ENCODE measurements around the gene ZNF621.

ZNF621 gene

DNA sequence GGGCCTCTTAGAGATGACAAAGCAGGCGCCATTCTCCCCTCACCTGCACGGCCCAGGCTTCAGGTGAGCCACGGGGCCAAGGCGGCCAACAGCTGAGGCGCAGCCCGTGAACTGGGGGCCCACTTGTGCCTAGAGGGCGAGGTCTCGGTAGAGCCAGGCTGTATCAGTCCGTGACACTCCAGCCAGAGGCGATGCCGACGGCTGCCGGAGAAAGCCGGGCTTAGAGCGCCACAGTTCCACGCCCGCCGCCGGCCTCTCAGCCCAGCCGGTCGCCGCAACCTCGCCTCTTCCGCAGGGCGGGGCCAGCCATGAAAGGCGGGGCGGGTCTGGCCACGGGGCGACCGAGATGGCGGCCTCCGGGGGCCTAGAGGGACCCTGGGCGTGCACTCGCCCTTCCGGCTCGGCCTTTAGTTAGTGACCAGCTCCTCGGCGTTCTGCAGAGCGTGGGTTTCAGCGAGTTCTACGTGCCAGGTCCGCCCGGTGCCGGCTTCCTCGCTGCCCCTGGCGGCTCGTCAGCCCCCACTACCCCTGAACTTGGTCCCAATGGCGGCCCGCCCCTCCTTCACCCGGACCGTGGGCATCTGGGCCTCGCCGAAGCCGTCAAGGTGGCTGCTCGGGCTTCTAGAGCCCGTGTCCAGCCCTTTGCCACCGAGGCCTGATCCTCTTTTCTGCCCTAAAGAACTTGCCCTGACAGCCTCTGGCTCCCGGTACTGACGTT, at the start of gene ZNF621:
TSS of gene ZNF621 (plus strand) at position 393 of the 718 bp plus-strand sequence. CDS start 881 bp downstream, outside the sequence.
- TF ChIP-seq GATA3 (IDR thresholded peaks at IDR 0.05; ENCODE audit: low read depth, low read length) (no peak), GATA2 (IDR thresholded peaks at IDR 0.05; ENCODE audit: low read depth, low read length) (no peak)

DNA sequence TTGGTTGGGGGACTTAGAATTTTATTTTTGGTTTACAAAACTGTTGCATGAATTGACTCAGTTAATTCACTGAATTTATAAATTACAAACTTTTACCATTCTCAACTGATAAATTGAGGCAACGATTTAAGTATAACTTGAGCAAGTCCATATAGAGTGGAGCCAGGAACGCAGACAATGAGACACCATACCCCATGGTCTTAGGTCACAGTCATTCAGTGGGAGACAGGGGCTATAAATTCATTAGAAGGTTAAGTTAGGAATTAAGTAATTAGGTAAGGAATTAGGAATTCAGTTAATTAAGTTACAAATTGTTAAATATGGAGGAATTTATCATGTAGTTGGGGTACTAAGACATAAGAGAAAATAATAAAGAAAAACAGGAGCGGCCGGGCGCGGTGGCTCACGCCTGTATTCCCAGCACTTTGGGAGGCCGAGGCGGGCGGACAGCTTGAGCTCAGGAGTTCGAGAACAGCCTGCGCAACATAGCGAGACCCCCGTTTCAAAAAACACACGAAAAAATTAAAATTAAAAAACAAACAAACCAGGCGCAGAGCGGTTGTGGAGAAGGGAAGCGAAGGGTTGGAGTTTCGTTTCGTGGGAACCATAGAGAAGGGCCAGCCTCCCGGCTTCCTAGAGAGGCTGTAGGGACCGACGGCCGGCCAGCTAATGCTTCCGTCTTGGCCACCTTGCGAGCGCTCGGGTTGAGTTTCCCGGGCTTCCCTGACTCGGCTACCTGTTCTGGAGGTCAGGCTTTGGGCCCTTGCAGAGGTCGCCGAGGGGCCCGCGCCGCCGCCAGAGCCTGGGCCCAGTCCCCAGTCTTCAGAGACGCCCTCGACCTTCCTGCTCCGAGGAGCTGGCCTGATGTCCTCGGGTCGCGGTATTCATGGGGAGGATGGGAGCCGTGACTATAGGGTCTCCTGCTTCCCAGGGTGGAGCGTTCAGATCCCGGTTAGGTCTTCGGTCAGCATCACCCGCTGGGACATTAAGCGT, 48.0 kb upstream of the ZNF621 start, which contains the start of gene ZNF619:
TSS of gene ZNF619 (plus strand) at position 645 of the 993 bp plus-strand sequence. CDS start 858 bp downstream, outside the sequence.
- TF ChIP-seq GATA2 (IDR thresholded peaks at IDR 0.05; ENCODE audit: low read depth, low read length) (no peak), GATA3 (IDR thresholded peaks at IDR 0.05; ENCODE audit: low read depth, low read length) (no peak)

DNA sequence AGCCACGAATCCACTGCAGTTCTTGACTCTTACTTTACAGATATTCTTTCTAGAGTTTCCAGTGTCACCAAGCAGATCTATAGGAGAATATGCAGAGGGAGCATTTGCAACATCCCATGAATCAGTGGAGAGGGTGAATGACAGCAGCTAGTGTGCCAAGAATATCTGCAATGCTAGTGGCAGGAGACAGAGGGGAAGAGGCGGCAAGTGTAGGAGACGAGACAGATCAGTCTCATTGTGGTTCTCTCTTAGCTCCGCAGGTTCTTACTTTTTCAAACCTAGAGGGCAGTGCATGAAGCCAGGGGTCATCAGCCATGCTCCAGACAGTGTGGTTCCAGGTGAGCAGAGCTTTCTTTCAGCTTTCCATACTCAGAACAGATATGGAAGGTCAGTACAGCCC, 47.1 kb upstream of the ZNF621 start:
- TF ChIP-seq GATA3 (IDR thresholded peaks at IDR 0.05; ENCODE audit: low read depth, low read length) (no peak), GATA2 (IDR thresholded peaks at IDR 0.05; ENCODE audit: low read depth, low read length) (no peak)

DNA sequence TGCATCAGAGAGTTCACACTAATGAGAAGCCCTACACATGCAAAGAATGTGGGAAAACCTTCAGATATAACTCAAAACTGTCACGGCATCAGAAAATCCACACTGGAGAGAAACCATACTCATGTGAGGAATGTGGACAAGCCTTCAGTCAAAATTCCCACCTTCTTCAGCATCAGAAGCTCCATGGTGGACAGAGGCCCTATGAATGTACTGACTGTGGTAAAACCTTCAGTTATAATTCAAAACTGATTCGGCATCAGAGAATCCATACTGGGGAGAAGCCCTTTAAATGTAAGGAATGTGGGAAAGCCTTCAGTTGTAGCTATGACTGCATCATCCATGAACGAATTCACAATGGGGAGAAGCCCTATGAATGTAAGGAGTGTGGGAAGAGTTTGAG, 37.6 kb upstream of the ZNF621 start:
- no peak for TF ChIP-seq GATA2 (IDR thresholded peaks at IDR 0.05; ENCODE audit: low read depth, low read length)
- no peak for TF ChIP-seq GATA3 (IDR thresholded peaks at IDR 0.05; ENCODE audit: low read depth, low read length)

DNA sequence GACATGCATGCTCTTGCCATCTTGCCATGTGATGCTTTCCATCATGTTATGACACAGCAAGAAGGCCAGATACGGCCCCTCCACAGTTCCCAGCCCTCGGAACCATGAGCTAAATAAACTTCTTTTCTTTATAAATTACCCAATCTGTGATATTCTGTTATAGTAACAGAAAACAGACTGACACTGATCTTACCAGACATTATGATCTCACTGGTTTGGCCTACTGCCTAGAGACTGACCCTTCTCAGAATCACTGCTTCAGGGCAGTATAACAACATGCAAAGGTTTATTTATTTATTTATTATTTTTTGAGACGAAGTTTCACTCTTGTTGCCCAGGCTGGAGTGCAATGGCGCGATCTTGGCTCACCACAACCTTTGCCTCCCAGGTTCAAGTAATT, 33.8 kb upstream of the ZNF621 start:
- TF ChIP-seq GATA3 (IDR thresholded peaks at IDR 0.05; ENCODE audit: low read depth, low read length) = no peak
- no peak for TF ChIP-seq GATA2 (IDR thresholded peaks at IDR 0.05; ENCODE audit: low read depth, low read length)

DNA sequence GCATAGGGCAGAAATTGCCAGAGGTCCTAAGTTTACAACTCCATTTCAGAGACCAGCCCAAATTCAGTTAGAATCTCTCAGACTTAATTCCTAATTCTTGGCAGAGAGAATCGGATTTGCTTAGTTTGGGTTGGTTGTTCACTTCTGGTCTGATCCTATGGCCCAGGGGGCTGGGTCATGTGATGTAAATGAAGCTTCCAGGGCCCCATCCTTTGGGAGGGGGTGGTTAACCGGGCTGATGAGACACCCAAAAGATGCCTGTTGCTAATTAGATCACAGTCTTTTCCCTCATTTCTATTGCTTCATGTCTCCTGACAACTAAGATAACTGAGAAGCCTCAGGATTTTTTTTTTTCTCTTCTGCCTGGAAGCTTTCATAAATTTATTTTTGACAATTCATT, 30.1 kb upstream of the ZNF621 start:
- no peak for TF ChIP-seq GATA2 (IDR thresholded peaks at IDR 0.05; ENCODE audit: low read depth, low read length)
- TF ChIP-seq GATA3 (IDR thresholded peaks at IDR 0.05; ENCODE audit: low read depth, low read length) = no peak

DNA sequence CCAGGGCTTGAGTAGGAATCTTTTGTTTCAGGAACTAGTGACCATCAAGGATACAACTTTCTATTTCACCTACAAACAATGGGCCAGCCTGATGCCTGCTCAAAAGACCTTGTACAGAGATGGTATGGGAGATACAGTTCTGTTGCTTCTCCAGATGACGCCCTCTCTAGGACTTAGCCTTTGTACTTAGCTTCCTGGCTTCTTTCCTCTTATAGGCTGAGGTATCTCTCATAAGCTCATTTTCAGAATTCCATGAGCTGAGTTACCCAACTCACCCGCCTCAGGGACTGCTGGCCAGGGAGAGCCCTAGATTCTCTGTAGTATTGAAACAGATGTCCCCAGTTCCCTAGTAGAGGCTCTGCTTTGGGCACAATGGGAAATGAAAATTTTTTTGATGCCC, 27.5 kb upstream of the ZNF621 start:
- no peak for TF ChIP-seq GATA2 (IDR thresholded peaks at IDR 0.05; ENCODE audit: low read depth, low read length)
- TF ChIP-seq GATA3 (IDR thresholded peaks at IDR 0.05; ENCODE audit: low read depth, low read length) = no peak

DNA sequence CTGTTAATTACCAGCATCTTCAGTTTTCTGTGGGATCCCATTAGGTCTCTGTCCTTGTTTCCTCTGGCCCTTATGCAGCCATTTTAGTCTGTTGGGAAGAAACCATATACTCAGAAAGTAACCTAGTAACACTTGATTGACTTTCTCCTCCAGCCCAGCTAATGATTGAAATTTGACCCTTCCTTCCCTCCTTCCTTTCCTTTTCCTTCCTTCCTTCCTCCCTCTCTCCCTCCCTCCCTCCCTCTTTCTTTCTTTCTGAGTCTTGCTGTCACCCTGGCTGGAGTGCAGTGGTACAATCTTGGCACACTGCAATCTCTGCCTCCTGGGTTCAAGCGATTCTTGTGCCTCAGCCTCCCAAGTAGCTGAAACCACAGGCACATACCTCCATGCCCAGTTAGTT, 24.8 kb upstream of the ZNF621 start:
- no peak for TF ChIP-seq GATA2 (IDR thresholded peaks at IDR 0.05; ENCODE audit: low read depth, low read length)
- no peak for TF ChIP-seq GATA3 (IDR thresholded peaks at IDR 0.05; ENCODE audit: low read depth, low read length)

DNA sequence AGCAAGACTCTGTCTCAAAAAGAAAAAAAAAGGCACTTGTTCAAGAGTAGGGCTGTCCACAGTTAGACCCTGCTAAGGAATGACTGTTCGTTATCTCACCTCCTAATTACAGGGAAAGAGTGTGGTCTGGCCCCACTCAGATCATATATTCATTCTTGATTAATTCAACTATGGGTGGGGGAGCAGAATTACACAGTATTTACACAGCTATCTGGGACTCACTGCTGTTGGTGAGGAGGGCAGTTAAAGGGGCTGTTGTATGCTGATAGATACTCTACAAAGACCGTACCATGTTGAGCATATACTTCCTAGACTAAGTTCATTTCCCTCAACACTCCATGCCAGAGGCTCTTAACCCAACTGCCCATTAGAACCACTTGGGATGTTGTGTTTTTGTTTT, 22.7 kb upstream of the ZNF621 start:
- TF ChIP-seq GATA2 (IDR thresholded peaks at IDR 0.05; ENCODE audit: low read depth, low read length) (no peak), GATA3 (IDR thresholded peaks at IDR 0.05; ENCODE audit: low read depth, low read length) (no peak)

DNA sequence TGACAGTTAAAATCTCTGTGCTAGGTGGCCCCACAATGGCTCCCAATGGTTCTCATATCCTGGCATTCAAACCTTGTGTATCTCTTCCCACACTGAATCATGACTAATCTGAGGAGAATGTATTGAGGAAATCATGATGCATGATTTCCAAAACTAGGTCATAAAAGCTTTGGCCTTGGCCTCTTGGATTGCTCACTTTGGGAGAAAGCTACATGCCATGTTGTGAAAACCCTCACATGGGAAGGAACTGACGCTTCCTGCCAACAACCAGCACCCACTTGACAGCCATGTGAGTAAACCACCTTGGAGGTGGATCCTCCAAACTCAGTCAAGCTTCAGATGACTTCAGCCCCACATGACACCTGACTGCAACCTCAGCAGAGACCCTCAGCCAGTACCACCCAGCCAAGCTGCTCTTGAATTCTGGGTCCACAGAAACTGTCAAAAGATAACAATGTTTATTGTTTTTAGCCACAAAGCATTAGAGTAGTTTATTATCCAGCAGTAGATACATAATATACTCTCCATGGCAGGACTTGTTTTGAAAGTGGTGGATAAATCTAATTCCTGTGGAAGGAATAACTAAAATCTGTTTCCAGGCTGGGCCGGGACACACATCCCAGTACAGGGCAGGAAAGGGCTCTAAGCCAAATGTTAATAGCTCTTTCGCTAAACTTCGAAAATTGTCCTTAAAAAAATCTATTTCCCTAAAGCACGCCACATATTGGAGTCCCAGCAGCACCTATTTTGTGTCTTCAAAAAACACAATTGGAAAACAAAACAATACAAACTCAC, 19.9 kb upstream of the ZNF621 start:
- TF ChIP-seq GATA3 (IDR thresholded peaks at IDR 0.05; ENCODE audit: low read depth, low read length) (no peak), GATA2 (IDR thresholded peaks at IDR 0.05; ENCODE audit: low read depth, low read length) (no peak)

DNA sequence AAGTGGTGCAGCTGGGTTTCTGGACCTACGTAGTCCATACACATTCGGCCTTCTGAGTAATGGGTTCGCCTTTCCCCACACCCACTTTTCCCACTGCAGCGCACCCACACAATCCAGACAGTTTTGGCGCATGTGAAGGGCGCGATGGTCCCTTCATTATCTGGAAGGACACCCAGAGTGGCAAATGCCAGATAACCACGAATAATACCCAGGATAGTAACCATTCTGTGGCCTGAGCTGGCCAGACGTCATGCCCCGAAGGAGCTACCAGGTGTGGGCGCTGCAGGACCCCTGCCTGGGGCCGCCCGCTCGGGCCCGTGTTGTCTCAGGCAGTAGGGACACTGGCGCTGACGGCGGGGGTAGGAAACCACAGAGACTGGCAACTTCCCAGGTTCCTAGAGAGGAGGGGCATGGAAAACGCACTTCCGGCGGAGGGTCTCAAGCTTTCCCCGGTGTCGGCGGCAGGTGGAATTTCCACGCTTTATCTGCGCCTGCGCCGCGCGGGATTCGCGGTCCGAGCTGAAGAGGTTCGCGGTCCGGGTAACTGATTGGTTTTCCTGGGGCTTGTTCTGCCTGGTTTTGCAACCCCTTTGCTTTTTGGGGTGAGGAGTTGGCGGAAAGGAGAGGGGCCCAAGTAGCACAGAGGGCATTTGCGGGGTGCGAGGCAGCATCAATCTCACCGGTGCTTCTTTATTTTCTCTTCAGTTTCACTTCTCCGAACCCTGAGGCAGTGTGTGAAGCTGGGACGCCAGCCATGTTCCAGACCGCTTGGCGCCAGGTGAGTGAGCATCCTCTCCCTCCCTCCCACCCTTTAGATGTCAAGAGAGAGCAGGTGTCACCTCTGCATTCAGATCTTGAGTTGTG, 18.9 kb upstream of the ZNF621 start, which contains the start of gene ZNF620:
TSS of gene ZNF620 (plus strand) at position 441 of the 864 bp plus-strand sequence. CDS start at position 755, 314 bp downstream.
- no peak for TF ChIP-seq GATA3 (IDR thresholded peaks at IDR 0.05; ENCODE audit: low read depth, low read length)
- TF ChIP-seq GATA2 (IDR thresholded peaks at IDR 0.05; ENCODE audit: low read depth, low read length) = no peak

DNA sequence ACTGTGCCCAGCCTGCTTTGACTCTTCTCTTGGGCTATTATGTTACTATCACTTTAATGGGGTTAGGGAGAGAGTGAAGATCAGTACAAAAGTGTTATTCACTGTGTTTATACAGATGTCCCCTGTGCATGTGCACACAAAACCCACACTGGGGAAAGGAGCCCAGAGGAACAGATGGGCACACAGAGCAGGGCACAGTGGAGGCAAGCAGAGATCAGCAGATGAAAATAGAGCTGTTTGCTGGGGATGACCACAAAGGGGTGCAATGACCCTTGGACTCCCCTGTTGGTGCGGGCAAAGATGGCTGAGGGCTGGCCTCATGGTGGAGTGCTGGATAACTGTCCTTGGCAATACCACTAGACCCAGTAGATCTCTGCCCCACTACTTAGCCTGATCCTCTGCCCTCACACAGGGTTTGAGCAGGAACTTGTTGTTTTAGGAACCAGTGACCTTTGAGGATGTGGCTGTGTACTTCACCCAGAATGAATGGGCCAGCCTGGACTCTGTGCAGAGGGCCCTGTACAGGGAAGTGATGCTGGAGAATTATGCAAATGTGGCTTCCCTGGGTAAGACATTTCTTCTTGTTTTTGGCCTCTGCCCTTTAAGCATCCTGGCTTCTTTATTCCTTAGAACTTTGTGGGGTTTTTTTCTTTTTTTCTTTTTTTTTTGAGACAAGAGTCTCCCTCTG, 13.6 kb upstream of the ZNF621 start:
- TF ChIP-seq GATA3 (IDR thresholded peaks at IDR 0.05; ENCODE audit: low read depth, low read length) (no peak), GATA2 (IDR thresholded peaks at IDR 0.05; ENCODE audit: low read depth, low read length) (no peak)

Data from SH-SY5Y (cell line).